KBM-7 (cell line): Measurements from ENCODE around the gene OAS3.
"Not testable (repeated sequence)": the region's sequence is repeated elsewhere in the genome, so short reads cannot be mapped to it uniquely, and the experiment has no call there.

Experiments
- DNase-seq: peaks from one replicate; pipeline ENCODE4 v3.0.0-alpha.2; 2015
- in situ Hi-C: fragments of 300-500 bp; cut with MboI; formaldehyde crosslinking; loops from 2 replicates; pipeline ENCODE4 v1.14.3; 2020; ENCODE audit warnings: low sequenced_read_pairs, low pct_unique_long_range_greater_than_20kb, mixed read lengths

OAS3 gene

GRCh38 chr12:112947761-112948160, 9.5 kb downstream of the OAS3 start:
- in situ Hi-C loops = no loop called here
- no peak for DNase-seq

GRCh38 chr12:112948806-112949205, 10.5 kb downstream of the OAS3 start:
- in situ Hi-C loops = no loop called here
- no peak for DNase-seq

- in situ Hi-C loops = no loop called here
- DNase-seq = no peak
These were observed 12.4 kb downstream of the OAS3 start for GRCh38 chr12:112950701-112951100.

GRCh38 chr12:112957125-112957524, 18.9 kb downstream of the OAS3 start:
- in situ Hi-C loops, DNase-seq: not testable (repeated sequence)

GRCh38 chr12:112961074-112961473, 22.8 kb downstream of the OAS3 start:
- in situ Hi-C loops = no loop called here
- no peak for DNase-seq

- DNase-seq = no peak
- in situ Hi-C loops = no loop called here
These were observed 23.3 kb downstream of the OAS3 start for GRCh38 chr12:112961536-112961935.

GRCh38 chr12:112962561-112962960, 24.3 kb downstream of the OAS3 start:
- in situ Hi-C loops = no loop called here
- DNase-seq = no peak

- in situ Hi-C loops = no loop called here
These were observed 25.1 kb downstream of the OAS3 start for GRCh38 chr12:112963227-112963861.

GRCh38 chr12:112964067-112964670, 25.9 kb downstream of the OAS3 start:
- no peak for DNase-seq
- in situ Hi-C loops = no loop called here

More at GRCh38 chr12:112963227-112963861, 25.1 kb downstream of the OAS3 start:
- DNase-seq = no peak

- DNase-seq = no peak
- in situ Hi-C loops = no loop called here
These were observed 26.6 kb downstream of the OAS3 start for GRCh38 chr12:112964915-112965314.

GRCh38 chr12:112965643-112966042, 27.4 kb downstream of the OAS3 start:
- in situ Hi-C loops = no loop called here
- DNase-seq = no peak

GRCh38 chr12:112967306-112967705, 29.0 kb downstream of the OAS3 start:
- in situ Hi-C loops = no loop called here
- no peak for DNase-seq

- in situ Hi-C loops = no loop called here
- no peak for DNase-seq
These were observed 29.6 kb downstream of the OAS3 start for GRCh38 chr12:112967858-112968257.

- in situ Hi-C loops = no loop called here
- no peak for DNase-seq
These were observed 31.5 kb downstream of the OAS3 start for GRCh38 chr12:112969547-112970306.

- no peak for DNase-seq
- in situ Hi-C loops = no loop called here
These were observed 32.1 kb downstream of the OAS3 start for GRCh38 chr12:112970391-112970790.

GRCh38 chr12:112971248-112971647, 33.0 kb downstream of the OAS3 start:
- peak; percentile 71 for DNase-seq
- in situ Hi-C loops = no loop called here

- in situ Hi-C loops = no loop called here
- no peak for DNase-seq
These were observed 34.9 kb downstream of the OAS3 start for GRCh38 chr12:112973011-112973735.

- in situ Hi-C loops = no loop called here
- peak; percentile 43 for DNase-seq
These were observed 35.6 kb downstream of the OAS3 start for GRCh38 chr12:112973818-112974231.

- DNase-seq = no peak
- in situ Hi-C loops = no loop called here
These were observed 36.6 kb downstream of the OAS3 start for GRCh38 chr12:112974904-112975303.

GRCh38 chr12:112977139-112977538, 38.9 kb downstream of the OAS3 start:
- in situ Hi-C loops = no loop called here
- no peak for DNase-seq
